HFF-Myc (cell line): ENCODE data around the gene TMEM80.

Experiments used
- DNase-seq: peaks from one replicate; pipeline ENCODE4 v3.0.0-alpha.2; 2011; ENCODE audit warnings: low read depth; ENCODE audit errors: extremely low read depth
- H3K4me3 ChIP-seq: replicated peaks from 2 replicates; pipeline ENCODE4 v1.5.1; 2011; ENCODE audit warnings: low read depth, mild to moderate bottlenecking, control low read depth, low read length
- TF ChIP-seq, protein P1 (sequence below): IDR thresholded peaks from 2 replicates; pipeline ENCODE4 v1.5.1; 2012; ENCODE audit warnings: mild to moderate bottlenecking, low read depth, low read length, control low read depth; ENCODE audit errors: missing control alignments

The TMEM80 gene

DNA sequence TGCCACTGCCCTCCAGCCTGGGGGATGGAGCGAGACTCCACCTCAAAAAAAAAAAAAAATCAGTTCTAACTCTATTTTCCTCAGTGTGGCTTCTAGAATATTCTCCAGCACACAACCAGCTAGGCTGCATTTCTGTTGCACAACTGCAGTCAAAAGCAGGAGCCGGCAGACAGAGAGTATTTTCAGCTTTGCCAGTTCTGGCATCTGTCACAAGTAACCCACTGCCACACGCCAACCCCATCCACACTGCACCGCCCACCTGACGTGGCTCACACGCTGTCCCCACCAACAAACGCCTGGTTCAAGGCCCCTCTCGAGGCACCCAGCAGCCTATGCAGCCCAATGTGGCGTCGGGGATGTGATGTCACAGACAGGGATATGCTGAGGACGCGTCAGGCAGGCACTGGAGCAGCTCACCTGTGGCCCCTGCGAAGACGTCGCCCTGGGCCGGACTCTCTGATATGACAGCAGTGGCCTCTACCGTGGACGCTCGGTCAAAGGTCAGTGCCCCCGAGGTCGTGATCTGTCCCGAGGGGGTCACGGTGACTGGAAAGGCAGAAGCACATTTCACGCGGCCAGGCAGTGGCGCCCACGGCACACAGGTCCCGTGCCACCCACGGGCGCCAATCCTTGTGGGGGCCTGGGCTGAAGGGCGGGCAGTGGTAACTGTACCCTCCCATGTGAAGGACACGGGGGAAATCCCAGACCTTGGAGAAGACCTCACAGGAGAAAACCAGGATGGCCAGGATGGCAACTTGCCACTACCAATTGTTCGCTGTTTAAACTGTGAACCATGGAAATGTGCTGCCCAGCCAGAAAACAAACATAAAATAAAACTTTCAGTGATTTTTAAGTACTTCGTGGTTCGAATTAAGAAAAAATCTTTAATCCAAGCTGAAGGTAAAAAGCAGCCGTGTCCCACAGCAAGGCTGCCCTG is 16.1 kb upstream of the TMEM80 start:
- no peak overlapping the region for H3K4me3 ChIP-seq
- no peak for DNase-seq
- TF ChIP-seq, protein P1, sequence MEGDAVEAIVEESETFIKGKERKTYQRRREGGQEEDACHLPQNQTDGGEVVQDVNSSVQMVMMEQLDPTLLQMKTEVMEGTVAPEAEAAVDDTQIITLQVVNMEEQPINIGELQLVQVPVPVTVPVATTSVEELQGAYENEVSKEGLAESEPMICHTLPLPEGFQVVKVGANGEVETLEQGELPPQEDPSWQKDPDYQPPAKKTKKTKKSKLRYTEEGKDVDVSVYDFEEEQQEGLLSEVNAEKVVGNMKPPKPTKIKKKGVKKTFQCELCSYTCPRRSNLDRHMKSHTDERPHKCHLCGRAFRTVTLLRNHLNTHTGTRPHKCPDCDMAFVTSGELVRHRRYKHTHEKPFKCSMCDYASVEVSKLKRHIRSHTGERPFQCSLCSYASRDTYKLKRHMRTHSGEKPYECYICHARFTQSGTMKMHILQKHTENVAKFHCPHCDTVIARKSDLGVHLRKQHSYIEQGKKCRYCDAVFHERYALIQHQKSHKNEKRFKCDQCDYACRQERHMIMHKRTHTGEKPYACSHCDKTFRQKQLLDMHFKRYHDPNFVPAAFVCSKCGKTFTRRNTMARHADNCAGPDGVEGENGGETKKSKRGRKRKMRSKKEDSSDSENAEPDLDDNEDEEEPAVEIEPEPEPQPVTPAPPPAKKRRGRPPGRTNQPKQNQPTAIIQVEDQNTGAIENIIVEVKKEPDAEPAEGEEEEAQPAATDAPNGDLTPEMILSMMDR = no peak

DNA sequence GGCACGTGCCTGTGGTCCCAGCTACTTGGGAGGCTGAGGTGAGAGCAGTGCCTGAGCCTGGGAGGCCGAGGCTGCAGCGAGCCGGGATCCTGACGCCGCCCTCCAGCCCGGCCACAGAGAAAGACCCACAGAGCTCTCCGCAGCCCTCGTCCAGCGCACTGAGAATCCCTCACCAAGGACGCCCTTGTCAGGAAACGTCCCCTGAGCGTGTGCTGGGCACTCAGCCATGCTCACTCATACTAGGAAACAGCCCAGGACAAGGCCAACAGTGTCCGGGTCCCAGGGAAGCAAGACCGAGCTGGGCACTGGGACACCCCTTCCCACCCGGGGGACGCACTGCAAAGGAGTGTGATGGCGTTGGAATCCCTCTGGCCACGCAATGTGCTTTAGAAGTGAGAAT is 15.1 kb upstream of the TMEM80 start:
- DNase-seq = no peak
- no peak overlapping the region for H3K4me3 ChIP-seq
- TF ChIP-seq, protein P1 = no peak

DNA sequence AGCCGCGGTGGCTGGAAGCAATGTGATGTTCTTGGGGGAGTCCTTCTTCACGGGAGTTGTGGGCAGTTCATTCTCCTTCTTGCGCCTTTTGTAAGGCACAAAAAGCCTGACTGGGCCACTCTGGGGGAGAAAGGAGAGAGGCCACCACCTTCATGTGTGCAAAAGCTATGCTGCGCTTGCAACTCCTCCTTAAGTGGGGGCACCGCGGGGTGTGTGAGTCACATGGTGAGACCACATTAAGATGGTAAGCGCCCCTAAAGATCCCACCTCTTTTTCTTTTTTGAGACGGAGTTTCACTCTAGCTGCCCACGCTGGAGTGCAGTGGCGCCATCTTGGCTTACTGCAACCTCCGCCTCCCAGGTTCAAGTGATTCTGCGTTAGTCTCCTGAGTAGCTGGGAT is 14.6 kb upstream of the TMEM80 start:
- H3K4me3 ChIP-seq = no peak overlapping the region
- no peak for DNase-seq
- TF ChIP-seq, protein P1 = no peak

DNA sequence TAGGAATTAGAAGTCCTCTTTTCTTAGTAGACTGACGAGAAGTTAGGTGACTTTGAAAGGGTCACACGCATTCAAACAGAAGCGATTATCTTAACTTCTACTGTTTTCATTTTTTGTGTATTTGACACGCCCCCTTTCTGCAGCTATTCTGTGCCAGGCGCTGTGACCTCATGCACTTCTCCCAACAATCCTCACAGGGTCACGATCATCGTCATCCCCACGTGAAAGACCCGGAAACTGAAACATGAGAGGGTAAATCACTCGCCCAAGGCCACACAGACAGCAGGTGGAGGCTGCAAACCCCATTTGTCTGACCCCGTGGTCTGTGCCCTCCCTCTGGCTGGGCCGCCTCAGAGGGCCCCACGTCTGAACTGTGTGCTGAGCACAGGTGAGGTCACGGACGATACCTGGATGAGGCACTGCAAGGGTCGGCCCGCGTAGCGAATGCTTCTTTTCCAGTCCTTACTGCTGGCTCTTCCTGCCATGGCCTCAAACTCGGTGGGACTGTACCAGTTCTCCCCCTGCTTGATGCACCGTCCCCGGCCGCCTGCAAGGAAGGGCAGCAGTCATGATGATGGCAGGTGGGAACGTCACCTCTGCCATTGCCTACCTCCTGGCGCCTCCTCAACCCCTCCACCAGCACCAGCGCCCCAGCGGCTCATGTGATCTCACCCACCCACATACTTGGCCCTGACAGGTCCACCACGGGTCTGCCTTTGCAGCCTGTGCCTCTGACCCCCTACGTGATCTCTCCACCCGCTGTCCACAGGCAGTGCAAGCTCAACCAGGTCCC is 9.0 kb upstream of the TMEM80 start:
- TF ChIP-seq, protein P1 = no peak
- DNase-seq = no peak

DNA sequence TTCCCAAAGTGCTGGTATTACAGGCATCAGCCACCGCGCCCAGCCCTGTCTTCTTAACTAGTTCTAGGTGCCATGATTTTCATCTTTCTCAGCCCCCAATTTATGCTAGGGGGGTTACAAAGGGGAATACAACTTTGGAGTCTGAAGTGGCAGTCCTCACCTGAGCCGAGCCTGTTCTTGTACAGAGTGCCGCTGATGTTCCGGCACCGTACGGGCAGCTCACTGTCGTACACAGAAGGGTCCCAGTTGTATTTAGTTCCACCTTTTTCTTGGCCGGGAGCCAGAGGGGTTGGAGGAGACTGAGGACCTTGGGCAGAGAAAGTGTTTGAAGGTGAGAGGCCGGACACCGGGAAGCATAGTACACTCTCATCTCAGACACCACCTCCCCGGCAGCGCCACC is 7.9 kb upstream of the TMEM80 start:
- no peak for DNase-seq
- no peak overlapping the region for H3K4me3 ChIP-seq
- TF ChIP-seq, protein P1 = no peak

More for the DNA sequence above, 9.0 kb upstream of the TMEM80 start:
- H3K4me3 ChIP-seq = no peak overlapping the region

DNA sequence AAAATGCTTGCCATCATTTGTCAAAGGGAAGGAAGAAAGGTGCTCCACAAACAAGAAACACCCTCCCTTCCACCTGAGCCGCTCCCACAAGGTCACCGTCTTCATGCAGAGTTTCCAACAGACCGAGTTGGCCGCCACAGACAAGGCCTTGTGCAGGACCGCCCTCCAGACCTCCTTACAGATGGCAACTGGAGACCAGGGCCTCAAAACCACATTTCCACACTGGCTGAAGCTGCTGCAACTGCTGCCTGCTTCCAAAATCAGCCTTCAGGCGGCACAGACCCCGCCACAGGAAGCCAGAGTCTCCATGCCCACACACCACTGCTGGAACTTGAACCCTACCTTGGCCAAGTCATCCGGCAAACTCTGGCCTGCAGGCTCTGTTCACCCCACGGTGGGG is 6.9 kb upstream of the TMEM80 start:
- no peak overlapping the region for H3K4me3 ChIP-seq
- TF ChIP-seq, protein P1 = no peak
- DNase-seq = no peak
